Measurements from ENCODE around the gene FOXO3.

FOXO3 gene

GRCh38 chr6:108689272-108690161, 128.8 kb downstream of the FOXO3 start:
- DNase-seq: no peak

GRCh38 chr6:108690326-108691049, 129.8 kb downstream of the FOXO3 start:
- no peak for DNase-seq

DNA sequence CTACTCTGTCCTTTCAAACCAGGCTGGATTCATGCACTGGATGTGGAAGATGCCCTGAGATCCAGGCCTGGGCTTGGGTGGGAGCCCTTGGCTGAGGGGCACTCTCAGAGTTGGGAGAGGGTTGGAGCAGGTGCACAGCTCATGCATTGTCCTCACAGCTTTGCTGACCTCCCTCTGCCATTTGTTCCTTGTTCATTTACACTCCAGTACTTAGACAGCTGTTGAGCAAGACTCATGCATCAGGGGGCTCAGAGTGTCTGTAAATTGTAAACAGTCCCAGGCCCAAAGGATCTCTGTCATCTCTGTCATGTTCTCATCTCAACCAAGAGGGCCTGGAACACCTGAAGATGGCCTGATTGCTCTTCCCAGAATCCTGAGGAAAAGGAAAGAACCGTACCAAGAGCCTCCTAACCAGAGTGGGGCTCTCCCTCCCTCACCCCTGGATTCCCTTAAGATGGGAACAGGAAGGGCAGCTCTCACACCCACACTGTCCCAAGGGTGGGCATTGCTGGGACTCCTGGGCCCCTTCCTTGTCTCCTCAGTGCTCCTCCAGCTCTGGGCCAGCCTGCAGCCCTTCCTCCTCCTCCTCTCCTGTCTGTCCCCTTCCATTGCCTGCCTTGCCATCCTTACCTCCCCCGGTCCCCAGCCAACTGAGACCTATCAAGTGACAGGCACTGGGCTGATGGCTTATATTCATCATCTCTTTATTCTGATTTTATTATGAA, 132.9 kb downstream of the FOXO3 start:
- DNase-seq: no peak

- DNase-seq: no peak
These were observed 134.1 kb downstream of the FOXO3 start for GRCh38 chr6:108694816-108695215.

DNA sequence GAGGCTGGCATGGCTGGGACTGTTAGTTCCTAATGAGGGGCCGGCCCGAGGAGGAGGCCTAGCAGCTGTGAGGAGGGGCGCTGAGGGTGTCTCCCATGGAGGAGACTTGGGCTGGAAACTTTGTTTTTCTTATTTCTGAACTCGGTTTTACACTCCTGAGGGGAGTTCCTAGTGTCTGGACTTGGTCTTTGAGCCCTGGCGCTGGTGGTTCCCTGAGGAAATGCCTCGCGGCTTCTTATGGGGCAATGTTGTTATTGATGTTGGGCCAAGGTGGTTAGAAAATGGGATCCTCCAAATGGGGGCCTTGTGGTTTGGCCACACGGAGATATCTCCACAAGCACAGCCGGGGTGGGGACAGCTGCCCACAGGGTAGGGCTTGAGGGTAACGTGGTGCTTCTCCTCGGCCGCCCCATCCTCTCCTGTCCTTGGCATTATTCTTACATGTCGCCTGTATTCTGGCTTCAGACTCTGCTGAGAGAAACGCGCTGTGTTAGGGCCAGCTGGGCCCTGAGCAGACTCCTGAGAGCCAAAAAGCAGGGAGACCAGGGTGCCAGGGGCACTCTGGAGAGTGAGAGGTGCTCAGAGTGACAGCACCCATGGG, 136.9 kb downstream of the FOXO3 start:
- DNase-seq: no peak

- no peak for DNase-seq
These were observed 138.0 kb downstream of the FOXO3 start for GRCh38 chr6:108698593-108699289.

GRCh38 chr6:108699290-108700041, 138.7 kb downstream of the FOXO3 start:
- DNase-seq: no peak

DNA sequence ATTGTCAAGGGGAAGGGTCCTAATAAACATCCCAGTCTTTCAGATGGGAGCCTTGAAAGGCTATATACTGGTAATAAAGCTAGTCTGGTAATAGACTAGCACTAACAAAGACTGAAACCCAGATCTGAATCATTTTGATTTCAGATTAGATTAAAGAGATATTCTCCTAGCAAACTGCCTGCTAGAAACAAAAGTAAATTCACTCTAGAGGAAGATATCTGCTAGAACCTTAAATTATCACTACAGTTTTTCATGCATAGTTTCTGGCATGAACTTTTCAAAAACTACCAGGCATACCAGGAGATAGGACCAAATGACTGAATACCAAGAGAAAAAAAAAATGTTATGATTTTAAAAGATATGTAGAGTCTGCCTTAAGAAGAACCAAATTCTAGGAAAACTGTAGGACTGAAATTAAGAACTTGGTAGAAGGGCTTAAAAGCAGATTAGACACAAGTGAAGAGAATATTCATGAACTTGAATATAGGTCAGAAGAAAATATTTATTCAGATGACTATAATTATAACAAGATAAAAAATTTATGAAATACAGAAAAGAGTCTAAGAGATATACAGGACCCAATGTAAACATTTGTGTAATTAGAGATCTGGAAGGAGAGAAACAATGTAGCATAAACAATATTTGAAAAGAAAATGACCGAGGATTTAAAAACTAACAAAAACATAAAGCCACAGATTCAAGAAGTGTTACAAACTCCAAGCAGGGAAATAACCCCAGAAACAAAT, 141.6 kb downstream of the FOXO3 start:
- DNase-seq: no peak

DNA sequence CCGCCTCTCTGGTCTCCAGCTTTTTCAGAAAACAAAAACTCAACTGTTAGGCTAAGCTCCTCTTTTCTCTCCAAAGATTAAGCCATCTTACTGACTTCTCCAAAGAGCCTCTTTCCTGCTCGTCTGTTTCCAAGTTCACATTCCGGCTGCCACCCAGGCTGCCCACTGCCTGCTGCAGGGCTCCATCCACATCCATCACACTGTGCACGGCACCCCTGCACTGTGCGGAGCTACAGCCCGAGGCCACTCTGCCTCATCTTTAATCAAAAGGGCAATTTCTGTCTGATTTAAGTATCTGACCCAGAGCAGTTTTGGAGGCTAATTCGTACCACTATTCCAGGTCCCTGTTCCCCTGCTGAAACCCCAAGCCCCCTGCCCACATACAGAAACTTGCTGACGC, 145.9 kb downstream of the FOXO3 start:
- DNase-seq: no peak

- DNase-seq: no peak
These were observed 146.7 kb downstream of the FOXO3 start for GRCh38 chr6:108707328-108707976.

DNA sequence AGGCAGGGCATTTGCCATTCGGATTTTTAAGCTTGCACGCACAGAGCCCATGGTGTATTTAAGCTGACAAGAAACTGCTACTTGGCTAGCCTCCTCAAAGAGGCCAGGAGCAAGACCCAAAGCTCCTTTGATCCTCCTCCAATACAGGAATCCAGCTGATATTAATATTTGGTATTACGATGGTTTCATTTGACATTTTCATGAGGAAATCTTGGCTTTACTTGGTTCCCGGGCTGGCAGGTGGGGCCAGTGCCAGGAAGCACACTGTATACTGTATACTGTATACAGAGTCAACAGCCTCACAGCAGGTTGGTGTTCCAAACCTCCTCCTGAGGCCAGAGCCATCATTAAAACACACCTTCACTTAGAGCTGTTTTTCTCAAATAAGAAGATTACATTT, 149.3 kb downstream of the FOXO3 start:
- DNase-seq: no peak

DNA sequence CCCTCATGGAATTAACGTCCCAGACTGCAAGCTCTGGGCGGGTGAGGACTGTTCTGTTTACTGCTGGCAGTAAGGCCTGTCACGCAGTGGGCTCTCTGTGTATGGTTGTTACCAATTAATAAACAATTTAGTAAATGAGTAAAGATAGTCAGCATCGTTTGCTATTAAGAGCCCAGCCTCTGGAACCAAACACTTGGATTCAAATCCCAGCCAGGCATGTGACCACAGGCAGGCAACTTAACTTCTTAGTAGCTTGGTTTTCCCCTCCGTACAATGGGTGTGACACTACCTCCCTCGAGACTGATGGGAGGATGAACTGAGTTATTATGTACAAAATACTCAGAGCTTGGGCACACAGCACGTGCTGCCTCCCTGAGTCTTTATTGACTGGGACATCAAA, 149.8 kb downstream of the FOXO3 start:
- DNase-seq: no peak

- DNase-seq: no peak
These were observed 150.4 kb downstream of the FOXO3 start for GRCh38 chr6:108711071-108711470.

GRCh38 chr6:108711826-108712225, 151.1 kb downstream of the FOXO3 start:
- no peak for DNase-seq

- no peak for DNase-seq
These were observed 152.2 kb downstream of the FOXO3 start for GRCh38 chr6:108712946-108713345.

DNA sequence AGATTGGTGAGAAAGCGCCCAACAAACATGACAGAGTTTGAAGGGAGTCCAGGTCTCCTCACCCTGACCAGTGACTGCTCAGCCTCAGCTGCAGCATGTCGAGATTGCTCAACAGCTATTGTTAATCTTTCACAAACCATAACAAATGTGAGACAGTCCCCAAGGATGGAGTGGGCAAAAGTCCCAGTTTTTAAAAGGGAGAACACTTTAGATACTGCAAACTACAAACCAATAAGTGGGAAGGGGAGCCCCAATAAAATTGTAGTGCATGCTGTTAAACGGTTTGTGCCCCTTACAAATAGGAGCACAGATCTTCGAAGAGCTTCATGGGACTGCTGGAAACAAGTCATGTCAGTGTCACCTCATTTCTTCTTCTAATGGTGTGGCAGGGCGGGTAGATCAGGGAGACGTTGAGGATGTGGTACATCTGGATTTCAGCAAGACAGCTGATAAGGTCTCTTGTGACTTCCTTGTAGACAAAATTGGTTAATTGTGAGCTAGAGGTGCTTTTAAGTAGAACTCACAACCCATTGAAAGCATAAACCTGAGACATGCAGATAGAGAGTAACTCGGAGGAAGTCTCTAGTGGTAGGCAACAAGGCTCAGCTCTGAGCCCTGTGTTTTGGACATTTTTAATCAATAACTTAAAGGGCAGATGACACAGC, 153.5 kb downstream of the FOXO3 start:
- no peak for DNase-seq

DNA sequence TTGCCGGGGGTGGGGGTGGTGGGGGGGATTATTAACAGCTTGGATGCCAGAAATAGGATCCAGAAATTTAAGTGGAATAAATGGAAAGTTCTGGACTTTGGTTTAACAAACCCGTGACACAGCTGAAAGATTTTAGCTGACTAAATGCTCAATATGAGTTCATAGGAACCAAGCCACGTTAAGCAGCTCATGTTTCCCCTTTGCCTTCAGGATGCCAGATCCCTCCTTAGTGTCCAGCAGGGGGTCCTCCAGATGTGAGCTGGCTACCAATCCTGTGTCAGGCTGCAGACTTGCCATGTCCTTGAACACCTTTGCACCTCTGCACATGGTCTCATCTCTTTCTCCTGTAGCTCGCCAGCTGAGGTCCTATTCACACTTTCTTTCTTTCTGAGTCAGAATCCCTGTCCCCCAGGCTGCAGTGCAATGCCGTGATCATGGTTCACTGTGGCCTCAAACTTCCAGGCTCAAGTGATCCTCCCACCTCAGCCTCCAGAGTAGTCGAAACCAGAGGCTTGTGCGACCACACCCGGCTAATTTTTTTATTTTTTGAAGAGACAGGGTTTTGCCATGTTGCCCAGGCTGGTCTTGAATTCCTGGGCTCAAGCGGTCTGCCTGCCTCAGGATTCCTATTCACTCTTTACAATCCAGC, 154.2 kb downstream of the FOXO3 start:
- no peak for DNase-seq

DNA sequence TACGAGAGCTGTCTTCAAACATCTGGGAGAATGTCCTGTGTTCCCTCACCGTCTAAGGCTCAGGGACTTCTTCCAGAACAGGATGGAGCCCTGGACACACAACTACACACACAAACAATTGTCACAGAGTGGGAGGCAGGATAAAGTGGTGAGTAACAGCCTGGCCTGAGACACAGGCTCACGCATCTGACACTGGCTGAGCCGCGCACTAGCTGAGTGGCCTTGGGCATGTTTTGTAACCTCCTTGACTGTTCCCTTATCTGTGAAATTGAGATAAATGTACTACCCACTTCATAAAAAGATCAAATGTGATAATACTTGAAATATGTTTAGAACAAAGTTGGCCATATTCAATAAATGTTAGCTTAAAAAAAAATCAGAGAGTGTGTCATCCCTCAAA, 155.1 kb downstream of the FOXO3 start:
- no peak for DNase-seq

Data from activated CD4-positive, alpha-beta T cell treated with anti-CD3 and anti-CD28 coated beads, Interleukin-2, amount 50 U/mL, for 4 hours (primary cell).